SHP77 (cell line): Measurements from ENCODE around the gene ZDHHC20.

ENCODE experiments used
- DNase-seq, 2 experiments: peaks; one replicate each; lab custom pipeline; 2025; lab: John Stamatoyannopoulos, UW

The ZDHHC20 gene

DNA sequence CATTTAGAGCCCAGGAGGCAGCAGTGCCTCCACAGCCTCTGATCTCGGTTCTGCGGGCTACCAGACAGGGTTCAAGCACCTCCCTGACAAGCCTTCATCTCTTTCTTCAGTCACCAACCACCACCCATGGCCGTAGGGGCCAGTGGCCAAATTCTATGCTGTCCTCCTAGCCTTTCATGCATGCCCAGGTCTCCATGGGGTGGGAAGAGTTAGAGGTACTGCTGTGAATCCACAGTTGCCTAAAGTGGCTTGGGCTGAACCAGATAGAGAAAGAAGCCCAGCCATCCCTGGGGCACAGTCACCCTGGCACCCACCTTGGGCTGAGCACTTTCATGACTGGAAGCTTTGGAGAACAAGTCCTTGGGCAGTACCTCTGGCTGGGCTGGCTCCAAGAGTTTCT, 97.4 kb downstream of the ZDHHC20 start:
- no peak for DNase-seq

DNA sequence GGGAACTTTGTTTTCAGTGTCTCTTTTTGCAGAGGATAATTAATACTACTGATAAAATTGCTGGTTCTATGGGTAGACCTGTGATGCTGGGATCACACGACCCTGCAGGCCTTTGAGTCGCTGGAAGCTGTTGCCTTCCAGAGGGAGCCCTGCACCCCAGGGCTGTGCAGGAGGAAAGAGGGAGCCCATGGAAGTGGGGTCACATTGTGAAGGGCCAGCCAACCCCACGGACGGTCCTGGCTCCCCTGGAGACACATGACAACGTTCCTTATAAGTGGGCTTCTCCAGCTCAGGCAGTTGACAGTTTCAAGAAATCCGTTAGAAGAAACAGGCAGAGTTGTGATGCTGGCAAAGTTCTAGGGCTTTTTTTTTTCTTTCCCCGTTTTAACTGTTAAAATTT, 98.0 kb downstream of the ZDHHC20 start:
- no peak for DNase-seq

DNA sequence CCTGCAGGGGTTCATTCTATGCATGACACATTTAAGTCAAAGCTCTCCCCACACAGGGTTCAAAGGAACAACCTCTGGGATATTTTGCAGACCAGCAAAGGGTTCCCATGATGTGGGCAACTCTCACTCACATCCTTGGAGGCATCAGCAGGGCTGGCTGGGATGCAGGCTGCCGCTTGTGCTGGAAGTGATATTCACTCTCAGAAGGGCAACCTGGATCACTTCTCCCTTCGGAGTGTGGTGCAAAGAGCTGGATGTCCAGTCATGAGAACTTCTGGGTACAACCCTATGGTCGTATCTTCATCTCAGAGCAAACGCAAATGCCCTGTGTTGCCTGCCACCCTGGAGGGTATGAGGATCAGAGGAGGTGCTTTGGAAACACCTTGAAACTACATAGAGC, 98.6 kb downstream of the ZDHHC20 start:
- DNase-seq, result no peak

DNA sequence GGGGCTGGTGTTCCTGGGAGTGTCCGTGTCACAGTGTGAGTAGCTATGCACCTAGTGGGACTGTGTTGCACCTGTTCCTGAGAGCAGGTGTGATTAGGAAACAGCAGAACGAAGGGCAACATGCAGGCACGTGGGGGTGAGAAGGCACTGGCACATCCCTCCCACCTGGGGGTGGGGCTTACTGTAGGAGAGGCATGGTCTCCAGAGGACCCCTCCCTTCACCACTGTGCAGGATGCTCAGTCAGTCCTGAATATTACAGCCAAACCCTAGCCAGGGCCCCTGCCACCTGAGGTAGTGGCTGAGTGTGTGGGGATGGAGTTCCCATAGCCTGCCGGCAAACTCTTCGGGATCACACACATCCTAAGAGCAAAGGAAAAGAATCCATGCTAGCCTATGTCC, 99.2 kb downstream of the ZDHHC20 start:
- DNase-seq, result no peak

DNA sequence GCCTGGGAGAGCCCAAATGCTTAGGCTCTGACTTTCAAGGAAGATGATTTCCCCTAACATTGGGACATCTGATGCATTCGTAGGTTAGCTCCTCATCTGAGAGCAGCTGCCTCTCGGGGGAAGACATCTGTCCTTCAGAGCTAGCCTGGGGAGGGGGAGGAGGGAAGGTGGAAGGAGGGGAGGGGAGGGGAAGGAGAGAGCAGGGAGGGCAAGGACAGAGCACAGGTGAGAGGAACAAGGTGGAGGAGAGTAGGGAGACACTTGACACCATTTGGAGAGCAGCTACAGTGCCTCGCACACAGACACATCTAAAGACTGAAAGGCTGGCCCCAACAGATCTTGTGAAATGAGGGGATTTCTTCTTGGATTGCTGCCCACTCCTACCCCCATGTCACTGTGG, 103.8 kb downstream of the ZDHHC20 start:
- no peak for DNase-seq

DNA sequence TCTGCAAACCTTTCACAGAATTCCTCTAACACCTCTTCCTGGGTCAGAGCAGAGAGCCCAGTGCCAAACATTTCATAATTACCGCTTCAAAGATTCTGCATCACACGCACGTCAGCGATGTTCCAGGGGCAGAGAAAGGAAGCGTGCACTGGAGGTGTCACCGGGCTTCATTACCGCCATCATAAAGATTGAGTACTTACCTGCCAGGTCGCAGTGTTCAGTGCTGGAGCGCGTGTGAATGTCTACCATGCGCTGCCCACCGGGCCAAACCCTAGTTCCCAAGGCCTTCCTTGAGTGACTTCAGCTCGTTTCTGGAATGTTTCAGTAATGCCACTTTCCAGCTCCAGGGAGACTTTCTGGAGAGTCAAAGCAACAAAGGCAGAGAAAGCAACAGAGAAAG, 104.4 kb downstream of the ZDHHC20 start:
- DNase-seq, result no peak

DNA sequence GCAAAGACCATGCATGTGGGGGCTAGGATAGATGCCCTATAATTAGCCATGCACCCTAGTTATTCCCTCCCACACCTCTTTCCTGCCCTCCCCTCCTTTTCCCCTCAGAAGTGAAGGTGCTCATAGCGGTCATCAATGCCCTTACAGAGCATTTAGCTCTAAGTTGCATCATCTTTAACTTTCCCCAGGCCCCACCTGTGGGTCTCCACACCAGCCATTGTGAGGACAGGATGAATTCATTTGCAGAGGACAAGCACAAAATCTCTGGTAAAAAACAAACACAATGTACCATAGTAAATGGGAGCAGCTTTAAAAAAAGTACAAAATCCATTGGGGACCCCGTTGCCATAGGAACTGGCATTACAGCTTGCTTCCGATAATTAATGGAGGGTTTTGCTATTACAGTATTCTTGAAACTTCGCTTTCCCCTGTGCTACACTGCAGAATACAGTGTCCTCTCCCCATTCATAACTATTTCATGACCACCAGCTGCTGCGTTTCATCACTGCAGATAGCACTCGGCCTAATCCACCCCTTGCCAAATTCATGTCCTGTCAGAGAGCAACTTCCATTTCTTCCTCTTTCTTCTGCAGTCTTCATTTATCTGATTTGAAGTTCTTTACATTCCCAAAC, 110.5 kb downstream of the ZDHHC20 start:
- no peak for DNase-seq

DNA sequence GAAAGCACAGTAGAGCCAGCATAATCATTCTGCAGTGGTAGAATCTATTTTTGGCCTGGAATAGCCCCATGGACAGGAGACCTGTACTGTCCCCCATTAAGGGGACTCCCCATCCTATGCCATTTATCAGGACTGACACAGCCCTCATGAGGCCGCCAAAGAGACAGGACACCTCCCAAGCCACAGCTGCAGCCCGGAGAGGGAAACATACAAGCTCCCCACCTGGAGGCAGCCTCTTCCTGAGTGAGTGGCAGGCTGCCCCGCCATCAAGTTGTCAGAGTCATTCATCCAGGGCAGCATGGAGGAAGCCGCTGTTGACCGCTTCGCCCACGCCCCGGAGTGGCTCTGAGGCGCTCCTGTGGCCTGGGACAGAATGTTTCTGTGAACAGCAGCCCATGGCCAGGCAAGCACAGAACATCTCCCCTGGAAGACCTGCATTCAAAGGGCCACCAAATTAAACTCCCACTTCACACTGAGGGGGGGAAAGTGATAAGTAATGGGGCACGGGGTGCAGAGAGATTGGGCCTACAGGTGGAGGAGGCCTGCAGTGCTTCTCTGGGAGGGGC, 111.3 kb downstream of the ZDHHC20 start:
- no peak for DNase-seq

DNA sequence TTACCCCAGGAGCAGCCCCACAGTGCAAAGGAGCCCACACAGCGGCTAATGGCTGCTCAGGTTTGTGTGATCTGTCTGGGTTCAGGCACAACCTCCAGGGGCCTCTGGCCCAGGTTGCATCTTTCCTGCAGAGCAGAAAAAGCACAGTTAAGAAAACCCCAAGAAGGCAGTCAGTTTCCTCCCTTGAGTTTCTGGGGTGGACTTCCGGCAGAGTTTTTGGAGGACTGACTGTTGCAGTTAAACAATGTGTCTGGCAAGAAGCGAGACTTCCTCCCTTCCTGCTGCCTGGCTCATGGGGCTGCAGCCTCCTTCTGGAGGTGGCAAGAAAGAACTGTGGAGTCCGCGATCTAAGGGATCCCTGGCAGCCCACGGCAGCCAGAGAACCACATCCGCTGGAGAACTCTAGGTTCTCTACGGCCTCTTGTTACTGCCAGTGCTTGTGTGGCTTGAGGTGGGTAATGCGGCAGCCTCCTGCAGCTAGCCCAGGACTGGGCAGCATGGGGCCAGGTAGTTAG, 114.4 kb downstream of the ZDHHC20 start:
- no peak for DNase-seq

DNA sequence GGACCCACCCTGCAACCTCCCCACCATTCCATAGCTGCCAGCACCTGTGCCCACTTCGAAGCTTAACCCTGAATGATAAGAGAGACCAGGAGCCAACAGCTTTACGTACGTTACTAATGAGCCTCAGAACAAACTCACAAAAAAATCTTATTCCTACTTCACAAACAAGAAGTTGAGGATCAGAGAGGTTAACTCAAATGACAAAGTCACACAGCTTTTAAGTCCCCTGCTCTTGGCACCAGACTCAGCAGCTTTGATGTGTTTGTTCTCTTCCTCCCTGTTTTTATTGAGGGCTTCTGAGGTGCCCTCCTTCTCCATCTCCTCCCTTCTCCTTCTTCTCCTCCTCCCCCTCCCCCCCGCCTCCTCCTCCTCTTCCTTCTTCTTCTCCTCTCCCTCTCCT, 115.4 kb downstream of the ZDHHC20 start:
- DNase-seq, result no peak

DNA sequence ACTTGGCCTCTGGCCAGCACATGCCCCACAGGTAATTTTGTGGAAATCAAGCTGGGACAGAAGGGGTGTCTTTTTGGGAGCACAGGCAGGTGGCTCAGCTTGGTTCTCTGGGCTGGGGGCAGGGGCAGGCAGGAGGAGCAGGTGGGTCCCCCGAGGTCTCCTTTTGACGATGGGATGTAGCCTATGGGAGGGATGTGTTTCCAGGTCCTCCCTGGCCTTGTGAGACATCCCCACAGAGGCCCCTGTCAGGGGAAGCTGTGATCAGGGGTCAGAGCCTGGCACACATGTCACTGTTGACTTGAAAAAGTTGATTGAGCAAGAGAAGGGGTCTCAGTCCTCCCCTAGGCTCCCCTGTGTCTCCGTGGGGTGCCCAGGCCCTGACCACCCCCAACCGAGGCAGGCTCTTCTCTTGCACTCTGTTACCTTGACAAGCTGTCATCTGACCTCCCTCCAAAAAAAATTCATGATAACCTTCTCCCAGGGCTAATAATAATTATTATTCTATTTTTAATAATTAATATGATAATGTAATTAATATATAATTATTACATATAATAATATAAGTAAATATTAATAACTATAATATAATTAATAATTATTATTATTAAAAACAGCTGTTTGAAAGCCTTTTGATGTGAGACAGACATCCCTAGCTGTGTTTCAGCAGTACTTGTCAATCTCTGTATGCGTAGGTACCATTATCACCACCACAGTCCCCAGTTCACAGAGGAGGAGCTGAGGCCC, 116.2 kb downstream of the ZDHHC20 start:
- no peak for DNase-seq

DNA sequence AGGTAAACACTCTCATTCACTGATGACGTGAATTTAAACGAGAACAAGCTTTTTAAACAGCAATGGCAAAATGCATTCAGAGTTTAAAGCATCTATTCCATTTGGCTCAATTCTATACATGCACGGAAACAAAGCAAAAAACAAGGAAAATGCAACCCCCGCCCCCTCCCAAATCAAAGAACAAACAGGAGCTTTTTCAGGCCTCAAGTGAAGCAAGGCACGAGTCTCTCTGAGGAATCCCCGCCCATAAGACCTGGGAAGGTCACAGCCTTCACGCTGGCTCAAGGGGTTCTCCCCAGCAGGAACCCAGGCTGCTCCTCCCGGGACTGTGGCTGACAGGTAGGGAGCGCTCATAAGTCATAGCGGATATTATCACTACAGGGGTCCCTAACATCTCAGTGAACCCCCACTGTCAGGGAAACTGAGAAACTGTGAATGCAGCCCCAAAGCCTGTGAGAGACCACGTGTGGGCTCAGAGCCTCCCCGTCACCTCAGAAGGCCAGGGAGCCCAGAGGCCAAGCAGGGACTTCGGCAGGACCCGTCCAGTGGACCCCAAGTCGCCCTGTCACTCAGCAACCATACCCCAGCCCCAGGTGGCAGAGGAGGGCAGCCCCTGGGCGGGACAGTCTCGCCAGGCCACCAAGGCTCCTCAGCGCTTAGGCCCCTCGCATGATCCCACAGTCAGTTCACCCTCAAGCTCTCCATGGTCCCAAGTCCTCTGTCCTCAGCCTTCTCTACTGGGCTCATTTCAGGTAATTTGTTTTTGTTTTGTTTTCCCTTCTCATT, 117.3 kb downstream of the ZDHHC20 start:
- no peak for DNase-seq

DNA sequence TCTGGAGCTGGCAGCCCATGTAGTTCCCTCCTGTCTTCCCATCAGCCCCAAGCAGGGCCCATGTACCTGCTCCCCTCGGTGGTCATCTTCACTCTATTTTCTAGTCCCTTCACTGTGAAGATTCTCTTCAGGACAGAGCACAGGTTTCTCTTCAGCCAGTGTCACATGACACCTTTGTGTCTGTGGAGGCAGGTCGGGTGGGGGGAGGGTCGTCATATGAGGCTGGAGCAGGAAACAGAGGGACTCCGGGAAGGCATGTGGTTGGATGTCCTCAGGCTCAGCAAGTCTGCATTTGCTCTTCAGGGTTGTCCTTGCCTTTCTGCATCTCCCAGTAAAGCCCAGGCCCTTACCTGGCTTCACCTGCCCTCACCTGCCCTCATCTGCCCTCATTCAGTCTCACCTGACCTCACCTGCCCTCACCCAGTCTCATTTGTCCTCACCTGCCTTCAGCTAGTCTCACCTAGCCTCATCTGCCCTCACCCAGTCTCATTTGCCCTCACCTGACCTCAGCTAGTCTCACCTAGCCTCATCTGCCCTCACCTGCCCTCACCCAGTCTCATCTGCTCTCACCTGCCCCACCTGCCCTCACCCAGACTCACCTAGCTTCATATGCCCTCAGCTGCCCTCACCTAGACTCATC, 120.3 kb downstream of the ZDHHC20 start:
- no peak for DNase-seq

DNA sequence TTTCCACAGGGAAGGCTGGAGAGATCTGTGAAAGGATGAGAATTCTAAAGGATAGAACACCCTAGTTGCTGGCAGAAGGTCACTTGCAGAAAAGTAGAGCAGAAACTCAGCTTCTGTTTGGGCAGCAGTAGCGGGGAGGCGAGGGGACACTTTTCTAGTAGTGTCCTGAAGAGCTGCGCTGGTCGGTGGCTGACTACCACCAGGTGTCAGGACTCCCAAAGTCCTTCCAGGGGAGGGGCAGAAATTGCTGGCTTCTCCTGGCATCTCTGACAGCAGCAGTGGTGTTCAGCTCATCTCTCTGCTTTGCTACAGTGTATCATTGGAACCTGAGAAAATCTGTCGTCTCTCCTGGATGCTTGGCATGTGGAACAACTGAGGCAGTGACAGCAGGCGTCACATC, 120.9 kb downstream of the ZDHHC20 start:
- no peak for DNase-seq

DNA sequence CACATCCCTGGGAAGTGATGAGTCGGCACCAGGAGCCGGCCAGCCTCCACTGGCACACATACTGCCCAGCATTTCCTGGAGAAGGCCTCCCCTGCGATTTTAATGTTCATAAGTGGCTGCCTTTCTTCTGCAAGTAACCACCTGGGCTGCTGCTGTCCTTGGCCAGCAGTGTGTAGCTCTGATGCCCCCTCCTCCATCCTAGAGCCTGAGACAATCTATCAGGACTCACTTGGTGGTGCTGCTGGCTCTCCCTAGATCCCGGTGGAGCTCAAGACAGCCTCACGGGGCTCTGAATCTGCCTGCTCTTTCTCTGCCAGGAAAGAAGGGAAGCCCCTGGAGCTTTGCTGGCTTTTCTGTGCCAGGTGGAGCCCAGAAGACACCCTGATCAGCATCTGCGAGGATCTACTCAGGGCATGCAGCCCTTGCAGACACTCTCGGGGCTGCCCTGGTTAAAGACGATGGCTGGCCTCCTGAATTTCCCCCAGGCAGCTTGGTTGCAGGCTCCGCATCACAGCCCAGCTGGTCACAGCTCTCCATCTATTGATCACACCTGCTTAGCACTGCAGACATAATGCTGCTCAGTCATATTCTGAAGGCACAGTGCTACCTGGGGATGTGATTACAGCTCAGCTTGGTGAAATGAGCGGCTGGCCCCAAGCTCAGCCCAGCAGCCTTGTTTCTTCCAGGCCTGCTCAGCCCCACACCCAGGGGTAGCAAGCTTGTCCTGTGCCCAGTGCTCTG, 122.3 kb downstream of the ZDHHC20 start:
- no peak for DNase-seq

DNA sequence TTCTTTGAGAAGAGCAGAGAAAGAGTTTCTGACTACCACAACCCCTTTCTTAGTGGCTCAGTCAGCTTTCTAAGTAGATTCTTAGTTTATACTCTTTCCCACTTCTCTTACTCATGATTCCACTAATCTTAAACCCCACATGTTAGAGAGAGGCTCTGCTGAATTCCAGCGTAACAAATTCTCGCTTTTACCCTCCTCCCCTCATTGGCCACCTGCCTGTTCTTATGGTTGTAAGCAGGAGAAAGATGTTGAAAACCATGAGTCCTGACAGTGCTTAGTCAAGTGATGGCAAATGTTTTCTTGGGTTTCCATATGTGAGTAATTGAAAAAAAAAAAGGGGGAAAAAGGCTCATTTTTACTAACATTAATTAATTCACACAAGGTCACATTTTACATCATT, 125.9 kb downstream of the ZDHHC20 start:
- DNase-seq, result no peak

DNA sequence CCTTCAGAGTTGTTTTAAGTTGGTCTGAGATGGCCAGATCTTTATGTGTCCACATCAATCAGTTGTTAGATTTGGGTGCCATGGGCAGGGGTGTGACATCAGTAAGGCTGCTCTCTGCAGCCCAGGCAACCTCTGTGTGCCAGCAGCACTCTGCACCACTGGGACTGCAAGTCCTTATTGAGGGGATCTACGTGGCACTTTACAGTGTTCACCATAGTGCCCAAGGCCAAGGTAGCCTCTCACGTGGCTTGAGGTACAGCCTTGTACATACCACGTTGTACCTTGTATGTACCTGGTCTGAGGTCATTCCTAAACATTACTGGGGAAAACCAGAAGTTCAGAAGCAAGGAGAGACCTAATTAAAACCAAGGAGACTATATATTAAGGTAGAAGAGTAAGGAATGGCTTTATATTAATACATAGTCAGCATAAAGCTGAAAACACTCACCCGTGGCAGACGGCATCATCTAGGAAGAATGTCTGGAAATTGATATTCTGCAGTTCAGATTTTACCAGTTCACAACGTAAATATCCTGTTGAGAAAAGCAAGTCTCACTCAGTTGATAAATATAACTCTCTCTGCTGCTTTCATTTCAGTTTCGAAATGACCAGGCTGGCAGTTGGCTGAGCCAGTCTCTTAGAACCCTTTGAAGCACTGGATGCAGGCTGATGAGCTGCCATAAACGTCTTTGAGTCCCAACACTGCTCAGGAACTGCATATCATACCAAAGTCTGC, 128.8 kb downstream of the ZDHHC20 start:
- no peak for DNase-seq

DNA sequence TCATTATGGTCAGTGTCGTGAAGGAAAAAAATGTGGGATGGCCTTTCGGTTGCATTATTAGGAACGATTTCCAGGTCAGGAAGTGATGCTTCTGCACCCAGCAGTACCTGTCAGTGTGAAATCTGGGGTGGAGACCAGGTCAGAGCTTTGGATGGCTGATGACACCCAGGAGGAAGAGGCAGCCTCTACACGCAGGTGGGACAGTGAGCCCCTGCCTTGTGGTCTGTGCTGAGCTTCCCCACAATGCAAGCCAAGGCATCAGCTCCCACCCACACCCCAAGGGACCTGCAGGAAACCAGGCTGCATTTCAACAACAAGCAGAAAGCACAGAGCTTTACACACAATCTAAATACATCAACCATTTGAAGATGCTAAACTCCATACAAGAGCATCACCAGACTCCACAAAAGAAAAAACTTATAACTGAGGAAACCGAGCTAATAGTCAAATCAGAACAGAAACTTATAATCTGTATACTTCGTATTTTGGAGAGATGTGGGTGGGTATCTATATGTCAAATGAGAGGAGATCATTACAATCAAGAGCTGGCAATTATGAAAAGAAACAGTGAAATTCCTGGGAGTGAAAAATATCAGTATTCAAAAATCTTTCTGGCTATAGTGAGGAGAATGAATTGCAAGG, 130.1 kb downstream of the ZDHHC20 start:
- no peak for DNase-seq

DNA sequence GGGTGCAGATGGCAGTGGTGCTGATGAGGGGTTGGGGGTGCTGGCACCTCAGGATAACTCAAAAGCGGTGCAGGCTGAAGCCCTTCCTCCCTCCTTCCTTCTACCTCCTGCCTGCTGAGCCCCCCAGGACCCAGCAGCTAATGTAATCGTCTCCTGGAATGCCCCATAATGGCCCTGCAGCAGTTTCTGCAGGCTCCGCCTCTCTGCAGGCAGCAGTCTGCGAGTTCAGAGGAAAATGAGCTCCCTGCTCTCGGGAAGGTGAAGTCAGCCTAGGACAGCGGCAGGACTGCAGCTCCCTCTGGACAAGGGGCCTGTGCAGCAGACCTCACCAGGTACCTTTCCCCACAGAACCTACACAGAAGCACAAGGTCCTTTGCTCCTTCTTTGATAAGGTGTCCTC, 130.9 kb downstream of the ZDHHC20 start:
- no peak for DNase-seq
